Thymus (tissue), 11 donors: ENCODE measurements around the gene HSD17B12. TPM values are rescaled to one million over a fixed set of nuclear protein-coding genes. Genes with fewer than 3 reads are reported as not detected.

Experiments
- DNase-seq, 9 donors: peaks; one replicate each; pipeline ENCODE4 v3.0.0-alpha.2; 2013; ENCODE audit warnings: low spot score in 9 of 9, low read depth in 6 of 9, missing footprints in 1 of 9
- H3K27ac ChIP-seq, 2 donors: one replicate each; pipeline ENCODE4 v1.5.1; 2013; ENCODE audit warnings: control low read depth in 1 of 2, low read depth in 1 of 2, low read length in 1 of 2, mild to moderate bottlenecking in 1 of 2, moderate library complexity in 1 of 2
- H3K27me3 ChIP-seq, 2 donors: one replicate each; pipeline ENCODE4 v1.5.1; 2013; ENCODE audit warnings: low read length in 1 of 2; ENCODE audit not compliant: control insufficient read depth in 2 of 2, insufficient read depth in 1 of 2
- H3K36me3 ChIP-seq, 2 donors: one replicate each; pipeline ENCODE4 v1.5.1; 2013; ENCODE audit warnings: low read length in 1 of 2, mild to moderate bottlenecking in 1 of 2, moderate library complexity in 1 of 2; ENCODE audit not compliant: control insufficient read depth in 2 of 2, insufficient read depth in 2 of 2
- H3K4me1 ChIP-seq, 2 donors: one replicate each; pipeline ENCODE4 v1.5.1; 2013; ENCODE audit warnings: low read length in 2 of 2; ENCODE audit not compliant: control insufficient read depth in 2 of 2, insufficient read depth in 2 of 2
- H3K4me3 ChIP-seq, 2 donors: one replicate each; pipeline ENCODE4 v1.5.1; 2013; ENCODE audit warnings: low read length in 2 of 2, control low read depth in 1 of 2, mild to moderate bottlenecking in 1 of 2
- H3K9me3 ChIP-seq, 2 donors: one replicate each; pipeline ENCODE4 v1.5.1; 2013; ENCODE audit warnings: low read length in 1 of 2, mild to moderate bottlenecking in 1 of 2; ENCODE audit not compliant: control insufficient read depth in 2 of 2, insufficient read depth in 1 of 2
- WGBS: extraction: QIAGEN DNeasy Blood & Tissue Kit; methylation state at CpG from one replicate; pipeline ENCODE4 v1.1.7; 2013; 5-methylcytosine and 5-hydroxymethylcytosine counted together
- polyA plus RNA-seq: library from polyadenylated mRNA; stranded (reverse); fragments of 200-250 nt; gene quantifications from one replicate; pipeline ENCODE4 v1.2.3, GENCODE V29; 2013
- total RNA-seq: library from RNA; stranded (reverse); fragments of 120-200 nt; gene quantifications from one replicate; pipeline ENCODE4 v1.2.4, GENCODE V29; 2013
- donor health status: healthy.

The HSD17B12 gene
- total and polyA plus RNA-seq, 2 donors: 18.8 to 32.1 TPM

- no peak for DNase-seq
- Histone ChIP-seq H3K27ac (no peak overlapping the region), H3K36me3 (no peaks in the 10 kb centered on the region), H3K4me3 (no peak overlapping the region), H3K27me3 (no peaks in the 10 kb centered on the region), H3K4me1 (no peaks in the 10 kb centered on the region), H3K9me3 (peaks cover 0 to 3% of the 10 kb centered on the region in 2 donors)
- WGBS: 98% methylated on average over 3 of the region's 3 CpGs
Measured at GRCh38 chr11:43770173-43770572, 89.6 kb downstream of the HSD17B12 start.

- H3K9me3 ChIP-seq: no peaks in the 10 kb centered on the region
- no peak overlapping the region for H3K27ac ChIP-seq
- H3K36me3 ChIP-seq: no peaks in the 10 kb centered on the region
- no peaks in the 10 kb centered on the region for H3K4me1 ChIP-seq
- WGBS: 97% methylated on average over 7 of the region's 7 CpGs
- DNase-seq: no peak
- H3K27me3 ChIP-seq: no peaks in the 10 kb centered on the region
- H3K4me3 ChIP-seq: no peak overlapping the region
Measured at GRCh38 chr11:43772733-43773132, 92.2 kb downstream of the HSD17B12 start.

- no peak overlapping the region for H3K4me3 ChIP-seq
- no peak for DNase-seq
- H3K9me3 ChIP-seq: no peaks in the 10 kb centered on the region
- H3K36me3 ChIP-seq: no peaks in the 10 kb centered on the region
- 90% methylated on average over 2 of the region's 2 CpGs for WGBS
- H3K4me1 ChIP-seq: no peaks in the 10 kb centered on the region
- H3K27ac ChIP-seq: no peak overlapping the region
- no peaks in the 10 kb centered on the region for H3K27me3 ChIP-seq
Measured at GRCh38 chr11:43774786-43775185, 94.2 kb downstream of the HSD17B12 start.

- H3K4me1 ChIP-seq: no peaks in the 10 kb centered on the region
- H3K36me3 ChIP-seq: no peaks in the 10 kb centered on the region
- no peak overlapping the region for H3K4me3 ChIP-seq
- no peak for DNase-seq
- H3K27ac ChIP-seq: no peak overlapping the region
- H3K27me3 ChIP-seq: no peaks in the 10 kb centered on the region
- peaks cover 0 to 7% of the 10 kb centered on the region in 2 donors for H3K9me3 ChIP-seq
- 97% methylated on average over 2 of the region's 2 CpGs for WGBS
Measured at GRCh38 chr11:43779306-43779705, 98.8 kb downstream of the HSD17B12 start.

- 98% methylated on average over 1 of the region's 1 CpG for WGBS
- Histone ChIP-seq H3K27me3 (no peaks in the 10 kb centered on the region), H3K27ac (no peak overlapping the region), H3K4me3 (no peak overlapping the region), H3K9me3 (peaks cover 0 to 9% of the 10 kb centered on the region in 2 donors), H3K4me1 (peaks cover 0 to 3% of the 10 kb centered on the region in 2 donors), H3K36me3 (no peaks in the 10 kb centered on the region)
- DNase-seq: no peak
Measured at GRCh38 chr11:43784301-43784700, 103.8 kb downstream of the HSD17B12 start.

- H3K4me3 ChIP-seq: no peak overlapping the region
- H3K27ac ChIP-seq: no peak overlapping the region
- 97% methylated on average over 2 of the region's 2 CpGs for WGBS
- H3K4me1 ChIP-seq: peaks cover 0 to 3% of the 10 kb centered on the region in 2 donors
- no peaks in the 10 kb centered on the region for H3K27me3 ChIP-seq
- H3K9me3 ChIP-seq: peaks cover 0 to 9% of the 10 kb centered on the region in 2 donors
- no peaks in the 10 kb centered on the region for H3K36me3 ChIP-seq
- DNase-seq: no peak
Measured at GRCh38 chr11:43784866-43785265, 104.3 kb downstream of the HSD17B12 start.

GRCh38 chr11:43785318-43785717 is 104.8 kb downstream of the HSD17B12 start:
- H3K27me3 ChIP-seq: no peaks in the 10 kb centered on the region
- WGBS: 95% methylated on average over 2 of the region's 2 CpGs
- peaks cover 0 to 3% of the 10 kb centered on the region in 2 donors for H3K4me1 ChIP-seq
- DNase-seq: no peak
- no peak overlapping the region for H3K27ac ChIP-seq
- no peak overlapping the region for H3K4me3 ChIP-seq
- no peaks in the 10 kb centered on the region for H3K36me3 ChIP-seq
- H3K9me3 ChIP-seq: peaks cover 0 to 9% of the 10 kb centered on the region in 2 donors

GRCh38 chr11:43786016-43786415 is 105.5 kb downstream of the HSD17B12 start:
- Histone ChIP-seq H3K36me3 (no peaks in the 10 kb centered on the region), H3K27me3 (no peaks in the 10 kb centered on the region), H3K27ac (no peak overlapping the region), H3K4me3 (no peak overlapping the region), H3K9me3 (peaks cover 0 to 9% of the 10 kb centered on the region in 2 donors), H3K4me1 (peaks cover 0 to 3% of the 10 kb centered on the region in 2 donors)
- DNase-seq: no peak
- 98% methylated on average over 3 of the region's 3 CpGs for WGBS

GRCh38 chr11:43787824-43788223 is 107.3 kb downstream of the HSD17B12 start:
- Histone ChIP-seq H3K4me3 (no peak overlapping the region), H3K27ac (no peak overlapping the region), H3K27me3 (no peaks in the 10 kb centered on the region), H3K4me1 (peaks cover 0 to 3% of the 10 kb centered on the region in 2 donors), H3K9me3 (peaks cover 0 to 9% of the 10 kb centered on the region in 2 donors), H3K36me3 (no peaks in the 10 kb centered on the region)
- no peak for DNase-seq
- WGBS: 99% methylated on average over 1 of the region's 1 CpG

GRCh38 chr11:43788421-43788820 is 107.9 kb downstream of the HSD17B12 start:
- Histone ChIP-seq H3K4me1 (peaks cover 0 to 3% of the 10 kb centered on the region in 2 donors), H3K36me3 (no peaks in the 10 kb centered on the region), H3K4me3 (no peak overlapping the region), H3K27me3 (no peaks in the 10 kb centered on the region), H3K27ac (no peak overlapping the region), H3K9me3 (peaks cover 0 to 7% of the 10 kb centered on the region in 2 donors)
- 2% methylated on average over 3 of the region's 3 CpGs for WGBS
- peak in 7 of 9 donors; percentile 4 to 49 (median 6) for DNase-seq
